Stimulated activated CD8-positive, alpha-beta memory T cell treated with anti-CD3 and anti-CD28 coated beads, Interleukin-7, amount 100 ng/mL, for 4 hours (primary cell): Measurements from ENCODE around the gene CACNB4.

Source experiments
- DNase-seq, 2 donors: peaks; one replicate each; pipeline ENCODE4 v3.0.0-alpha.2; 2020; ENCODE audit warnings: low read depth in 2 of 2

CACNB4 gene

GRCh38 chr2:151786483-151786882 lies 312.4 kb downstream of the CACNB4 start:
- DNase-seq = no peak

DNA sequence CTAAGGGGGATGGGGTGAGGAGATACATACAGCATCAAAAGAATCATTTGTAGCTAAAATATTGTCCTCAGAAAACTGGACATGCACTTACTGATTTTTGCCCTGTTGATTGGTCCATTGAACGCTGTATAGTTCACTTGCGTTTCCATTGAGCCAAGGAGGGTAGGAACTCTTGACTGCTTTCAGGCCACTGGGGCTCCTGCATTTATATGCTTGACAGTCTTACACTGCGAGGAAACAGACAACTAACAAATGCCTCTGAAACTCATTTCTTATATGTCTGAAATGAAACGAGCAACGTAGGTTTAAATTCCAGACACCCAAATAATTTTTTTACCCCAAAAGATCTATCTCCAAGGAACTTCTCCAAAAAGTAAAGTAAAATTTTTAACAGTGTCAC lies 312.8 kb downstream of the CACNB4 start:
- DNase-seq = no peak

DNA sequence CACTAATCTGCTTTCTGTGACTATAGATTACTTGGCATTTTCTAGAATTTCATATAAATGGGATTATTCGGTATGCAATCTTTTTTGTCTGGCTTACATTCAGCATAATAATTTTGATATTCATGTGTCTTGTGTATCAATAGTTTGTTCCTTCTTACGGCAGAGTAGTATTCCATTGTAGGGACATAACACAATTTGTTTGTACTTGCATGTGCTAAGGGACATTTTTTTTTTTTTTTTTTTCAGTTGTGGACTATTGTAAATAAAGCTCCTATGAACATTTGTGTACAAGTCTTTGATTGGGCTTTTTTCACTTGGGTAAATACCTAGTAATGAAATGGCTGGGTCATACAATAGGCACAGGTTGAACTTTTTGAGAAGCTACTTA lies 315.7 kb downstream of the CACNB4 start:
- no peak for DNase-seq
